Measurements from ENCODE around the gene ETFB.

ETFB gene

DNA sequence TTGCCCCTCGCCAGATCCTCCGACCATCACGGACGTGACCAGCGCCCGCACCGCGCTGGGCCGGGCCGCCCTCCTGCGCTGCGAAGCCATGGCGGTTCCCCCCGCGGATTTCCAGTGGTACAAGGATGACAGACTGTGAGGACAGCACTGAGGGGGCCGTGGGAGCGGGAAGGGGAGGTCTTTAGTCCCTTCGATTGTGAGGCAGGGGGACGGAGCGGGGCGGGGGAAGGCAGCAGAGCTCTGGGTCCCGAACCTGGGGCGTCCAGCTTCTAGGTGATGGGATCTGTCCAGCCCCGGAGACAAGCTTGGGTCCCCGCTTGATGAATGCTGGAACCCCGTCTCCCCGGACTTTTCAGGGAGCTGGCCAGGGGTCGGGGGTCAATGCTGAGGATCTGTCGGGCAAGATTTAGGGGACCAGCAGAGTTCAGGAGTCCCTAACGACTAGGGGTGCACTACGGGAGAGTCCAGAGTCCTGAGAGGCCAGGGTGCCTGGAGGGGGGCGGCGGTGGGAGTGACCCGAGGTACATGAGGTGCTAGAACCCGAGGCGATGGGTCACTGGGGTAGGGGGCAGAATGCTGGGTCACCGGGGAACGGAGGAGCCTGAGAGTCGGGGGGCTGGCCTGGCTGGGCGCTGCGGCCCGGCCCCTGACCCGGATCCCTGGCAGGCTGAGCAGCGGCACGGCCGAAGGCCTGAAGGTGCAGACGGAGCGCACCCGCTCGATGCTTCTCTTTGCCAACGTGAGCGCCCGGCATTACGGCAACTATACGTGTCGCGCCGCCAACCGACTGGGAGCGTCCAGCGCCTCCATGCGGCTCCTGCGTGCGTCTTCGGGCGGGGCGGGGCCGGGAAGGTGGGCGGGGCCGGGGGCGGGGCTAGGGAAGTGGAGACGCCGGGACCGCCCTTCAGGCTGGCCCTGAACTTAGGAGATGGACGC is 38.9 kb downstream of the ETFB start:
- no peak for DNase-seq (ENCODE audit: low read depth)

DNA sequence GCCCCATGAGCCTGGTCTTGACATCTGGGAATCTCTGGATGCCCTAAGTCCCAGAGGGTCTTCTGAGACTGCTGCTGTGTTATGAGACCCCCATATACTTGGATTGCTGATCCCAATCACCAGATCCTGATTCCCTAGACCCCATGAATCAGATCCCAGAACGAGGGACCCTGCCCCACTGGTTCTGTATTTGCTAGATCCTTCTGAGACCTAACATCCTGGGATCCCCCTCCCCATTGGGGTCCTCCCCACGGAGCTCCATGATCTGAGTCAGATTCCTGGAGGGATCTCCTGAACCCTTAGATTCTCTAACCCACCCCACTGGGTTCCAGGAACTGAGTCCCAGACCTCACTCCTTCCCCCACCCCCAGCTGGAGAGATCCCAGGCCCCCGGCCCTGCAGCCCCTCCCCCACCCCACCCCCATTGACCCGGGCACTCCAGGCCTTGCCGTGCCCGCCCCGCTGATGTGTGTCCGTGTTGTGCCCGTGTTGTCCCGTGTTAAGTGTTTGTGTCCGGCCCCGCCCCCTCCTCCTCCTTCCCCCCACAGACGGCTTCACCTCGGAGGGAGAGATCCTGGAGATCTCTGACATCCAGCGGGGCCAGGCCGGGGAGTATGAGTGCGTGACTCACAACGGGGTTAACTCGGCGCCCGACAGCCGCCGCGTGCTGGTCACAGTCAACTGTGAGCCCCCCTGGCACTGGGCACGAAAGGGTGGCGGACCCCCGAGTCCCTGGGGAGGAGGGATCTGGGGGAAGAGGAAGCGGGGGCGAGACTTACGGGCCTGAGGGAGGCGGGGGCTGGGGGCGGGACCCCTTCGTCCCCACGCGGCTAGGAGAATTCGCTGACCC is 39.7 kb downstream of the ETFB start:
- DNase-seq (ENCODE audit: low read depth): no peak

DNA sequence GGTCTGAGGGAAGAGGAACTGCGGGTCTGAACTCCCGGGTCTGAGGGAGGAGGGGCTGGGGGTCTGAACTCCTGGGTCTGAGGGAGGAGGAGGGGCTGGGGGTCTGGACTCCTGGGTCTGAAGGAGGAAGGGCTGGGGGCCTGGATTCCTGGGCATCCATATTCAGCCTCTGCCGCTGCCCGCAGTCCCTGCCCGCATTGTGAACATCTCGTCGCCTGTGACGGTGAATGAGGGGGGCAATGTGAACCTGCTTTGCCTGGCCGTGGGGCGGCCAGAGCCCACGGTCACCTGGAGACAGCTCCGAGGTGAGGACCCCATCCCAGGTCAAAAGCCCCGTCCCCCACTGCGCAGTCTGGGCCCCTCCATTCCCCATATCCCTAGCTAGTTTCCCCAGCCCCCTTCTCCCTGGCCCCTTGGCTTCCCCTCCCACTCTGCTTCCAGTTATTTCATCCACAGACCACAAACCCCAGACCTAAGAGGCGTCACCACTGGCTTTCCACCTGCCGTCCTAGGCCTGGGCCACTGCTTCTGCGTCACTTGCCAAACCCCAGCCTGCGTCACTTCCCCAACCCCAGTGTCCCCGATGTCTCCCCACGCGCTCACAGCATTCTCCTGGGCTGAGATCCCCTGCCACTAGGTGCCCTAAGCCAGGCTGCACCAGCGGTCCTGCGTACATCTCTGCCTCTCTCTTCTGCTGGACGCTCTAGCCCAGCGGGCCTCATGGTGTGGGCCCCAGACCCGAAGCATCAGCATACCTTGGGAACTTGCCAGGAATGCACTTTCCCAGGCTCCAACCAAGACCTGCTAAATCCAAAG is 40.8 kb downstream of the ETFB start:
- no peak for DNase-seq (ENCODE audit: low read depth)

DNA sequence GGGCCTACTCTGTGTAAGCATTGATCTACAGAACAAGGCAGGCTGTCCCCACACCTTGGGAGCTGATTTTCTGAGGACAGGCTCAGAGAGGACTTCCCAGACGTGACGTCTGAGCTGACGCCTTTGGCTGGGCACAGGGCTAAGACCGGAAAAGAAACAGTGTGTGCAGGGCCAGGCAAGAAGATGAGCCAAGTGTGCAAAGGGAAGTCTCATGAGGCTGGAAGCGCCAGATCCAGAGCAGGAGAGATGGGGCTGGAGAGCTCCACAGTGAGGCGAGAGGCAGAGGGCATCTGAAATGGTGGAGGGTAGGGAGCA is 42.1 kb downstream of the ETFB start:
- DNase-seq (ENCODE audit: low read depth): no peak

DNA sequence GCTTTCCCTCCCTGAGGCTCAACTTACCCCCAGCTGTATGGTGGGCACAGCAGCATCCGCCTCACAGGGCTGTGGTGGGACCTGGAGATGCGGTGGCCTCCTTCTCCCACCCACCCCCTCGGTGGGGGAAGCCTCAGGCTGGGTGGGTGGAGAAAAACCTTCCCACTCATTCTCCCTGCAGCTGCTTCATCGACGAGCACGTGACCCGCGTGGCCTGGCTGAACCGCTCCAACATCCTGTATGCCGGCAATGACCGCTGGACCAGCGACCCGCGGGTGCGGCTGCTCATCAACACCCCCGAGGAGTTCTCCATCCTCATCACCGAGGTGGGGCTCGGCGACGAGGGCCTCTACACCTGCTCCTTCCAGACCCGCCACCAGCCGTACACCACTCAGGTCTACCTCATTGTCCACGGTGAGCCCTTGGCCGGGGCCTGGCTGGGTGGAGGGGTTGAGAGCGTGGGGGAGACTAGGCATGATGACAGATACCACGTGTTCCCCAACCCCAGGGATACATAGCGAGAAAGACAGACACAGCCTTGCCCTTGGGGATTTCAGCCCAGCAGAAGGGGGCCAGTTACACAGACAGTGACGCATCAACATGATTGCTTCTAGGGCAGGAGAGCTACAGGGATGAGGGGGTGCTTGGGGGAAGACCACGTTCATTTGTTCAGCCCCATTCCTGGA is 42.6 kb downstream of the ETFB start:
- DNase-seq (ENCODE audit: low read depth): no peak

DNA sequence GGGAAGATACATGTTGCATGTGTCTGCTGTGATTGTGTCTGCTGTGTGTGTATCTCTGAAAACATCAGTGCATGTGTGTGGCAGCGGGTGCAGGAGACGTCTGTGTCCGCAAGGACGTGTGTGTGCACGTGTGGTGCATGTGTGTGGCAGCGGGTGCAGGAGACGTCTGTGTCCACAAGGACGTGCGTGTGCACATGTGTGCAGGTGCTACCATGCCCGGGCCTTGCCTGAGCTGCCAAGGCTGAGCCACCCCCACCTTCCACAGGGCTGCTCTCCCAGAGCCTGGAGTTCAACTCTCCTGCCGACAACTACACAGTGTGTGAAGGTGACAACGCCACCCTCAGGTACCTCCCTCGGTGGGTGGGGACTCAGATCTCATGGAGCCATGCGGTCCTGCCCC is 44.4 kb downstream of the ETFB start:
- DNase-seq (ENCODE audit: low read depth): no peak

DNA sequence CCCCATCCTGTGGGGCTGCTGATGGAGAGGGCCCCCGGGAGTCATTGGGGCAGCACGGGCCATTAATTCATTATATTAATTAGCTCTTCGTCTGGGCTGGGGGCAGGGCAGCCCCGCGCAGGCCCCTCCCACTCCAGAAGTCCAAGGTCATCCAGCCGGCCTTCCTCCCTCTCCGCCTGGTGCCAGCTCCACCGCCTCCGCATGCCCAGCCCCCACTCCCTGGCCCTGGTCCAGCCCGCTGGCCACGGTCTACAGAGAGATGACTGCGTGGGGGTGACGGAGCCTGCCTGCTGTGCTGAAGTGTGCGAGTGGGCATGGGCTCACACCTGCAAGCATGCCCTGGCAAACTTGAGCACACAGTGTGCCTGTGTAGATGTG is 45.9 kb downstream of the ETFB start:
- DNase-seq (ENCODE audit: low read depth): no peak

DNA sequence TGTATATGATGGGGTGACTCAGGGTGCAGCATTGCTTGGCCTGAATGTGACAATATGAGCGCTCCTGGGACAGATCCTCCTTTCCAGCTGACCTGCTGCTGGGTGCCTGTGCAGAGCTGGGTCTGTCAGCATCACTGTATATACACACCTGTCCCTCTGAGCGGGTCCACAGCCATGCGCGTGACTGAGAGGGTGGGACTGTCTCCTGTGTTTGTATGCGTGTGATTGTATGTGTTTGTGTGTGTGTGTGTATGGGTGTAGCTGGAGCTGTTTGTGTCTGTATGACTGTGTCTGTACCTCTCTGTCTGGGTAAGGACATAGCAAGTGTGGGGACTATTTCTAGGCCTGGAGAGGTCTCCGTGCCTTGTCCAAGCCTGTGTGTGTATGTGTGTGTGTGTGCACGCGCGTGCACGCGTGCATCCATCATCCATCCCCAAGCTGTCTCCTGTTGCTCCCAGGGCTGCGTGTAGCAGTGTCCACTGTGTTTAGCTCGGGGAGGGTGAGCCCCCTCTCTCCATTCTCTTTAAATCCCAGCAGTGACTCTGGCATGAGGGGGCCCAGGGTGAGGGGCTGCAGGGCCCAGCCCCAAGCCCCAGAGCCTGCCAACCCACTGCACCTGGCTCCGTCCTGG is 46.4 kb downstream of the ETFB start:
- DNase-seq (ENCODE audit: low read depth): no peak

DNA sequence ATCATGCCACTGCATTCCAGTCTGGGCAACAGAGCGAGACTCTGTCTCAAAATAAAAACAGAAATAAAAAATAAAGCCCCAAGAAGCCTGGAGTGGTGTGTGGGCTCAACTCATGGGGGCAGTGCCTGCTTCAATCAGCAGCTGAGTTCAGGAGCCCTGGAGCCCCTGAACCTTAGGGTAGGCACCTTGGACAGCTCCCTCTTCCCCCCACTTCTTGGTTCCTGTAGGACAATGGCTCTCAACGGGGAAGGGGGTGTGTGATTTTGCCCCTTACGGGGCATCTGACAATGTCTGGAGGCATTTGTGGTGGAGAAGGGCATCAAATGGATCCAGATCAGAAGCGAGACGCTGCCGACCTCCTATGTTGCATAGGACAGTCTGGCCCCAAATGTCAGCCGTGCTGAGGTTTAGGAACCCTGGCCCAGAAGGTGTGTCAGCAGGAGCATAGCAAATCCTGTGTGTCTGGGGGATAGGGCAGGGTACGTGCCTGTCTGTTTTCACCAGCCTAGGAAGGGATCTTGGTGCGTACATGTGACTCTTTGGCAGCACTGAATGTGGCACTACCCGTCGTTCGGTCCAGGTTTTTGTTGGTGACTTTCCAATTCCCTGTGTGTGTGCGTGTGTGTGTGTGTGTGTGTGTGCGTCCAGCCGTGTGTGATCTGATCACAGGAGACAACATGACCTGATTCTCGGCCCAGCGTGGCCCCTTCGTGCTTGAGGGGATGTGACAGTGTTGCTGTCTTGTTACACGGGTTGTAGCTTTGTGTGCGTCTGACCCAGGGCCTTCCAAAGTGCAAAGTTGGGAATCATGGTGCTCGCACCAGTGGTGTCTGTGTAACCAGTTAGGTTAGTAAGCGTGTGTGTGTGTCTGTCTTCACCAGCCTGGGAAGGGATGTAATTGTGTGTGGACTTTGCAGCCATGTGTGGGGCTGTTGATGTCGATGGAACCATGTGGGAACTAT is 47.2 kb downstream of the ETFB start:
- no peak for DNase-seq (ENCODE audit: low read depth)

DNA sequence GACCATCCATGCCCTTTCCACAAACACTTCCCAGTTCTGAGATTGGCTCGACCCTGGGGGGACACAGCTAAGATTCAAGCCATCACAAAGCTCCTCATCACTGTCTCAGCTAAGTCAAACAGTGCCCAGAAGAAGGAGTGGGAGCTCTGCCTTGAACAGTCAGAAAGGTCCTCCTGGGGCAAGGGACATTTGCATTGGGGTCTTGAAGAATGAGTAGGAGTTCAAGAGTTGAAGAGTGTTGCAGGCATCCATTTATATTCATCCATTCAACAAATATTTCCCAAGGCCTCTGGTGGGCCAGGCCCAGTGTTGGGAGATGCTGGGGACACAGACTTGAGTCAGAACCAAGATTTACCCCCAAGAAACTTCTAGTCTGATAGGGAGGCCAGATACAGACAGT is 48.2 kb downstream of the ETFB start:
- DNase-seq (ENCODE audit: low read depth): no peak

DNA sequence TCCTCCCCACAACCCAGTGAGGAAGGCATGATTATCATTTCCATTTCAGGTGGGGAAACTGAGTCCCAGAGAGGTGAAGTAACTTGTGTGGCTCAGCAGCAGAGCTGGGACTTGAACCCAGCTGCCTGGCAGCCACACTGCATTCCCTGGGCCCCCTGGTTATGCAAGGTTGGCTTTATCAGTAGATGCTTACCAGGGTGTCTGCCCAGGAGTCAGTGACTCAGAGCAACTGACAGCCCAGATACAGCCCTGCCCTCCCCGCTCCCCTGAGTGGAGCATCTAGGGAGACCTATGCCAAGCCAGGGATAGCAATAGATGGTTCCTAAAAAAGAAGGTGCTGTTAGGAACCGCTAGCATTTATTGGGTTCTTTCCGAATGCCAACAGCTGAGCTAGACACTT is 48.8 kb downstream of the ETFB start:
- no peak for DNase-seq (ENCODE audit: low read depth)

DNA sequence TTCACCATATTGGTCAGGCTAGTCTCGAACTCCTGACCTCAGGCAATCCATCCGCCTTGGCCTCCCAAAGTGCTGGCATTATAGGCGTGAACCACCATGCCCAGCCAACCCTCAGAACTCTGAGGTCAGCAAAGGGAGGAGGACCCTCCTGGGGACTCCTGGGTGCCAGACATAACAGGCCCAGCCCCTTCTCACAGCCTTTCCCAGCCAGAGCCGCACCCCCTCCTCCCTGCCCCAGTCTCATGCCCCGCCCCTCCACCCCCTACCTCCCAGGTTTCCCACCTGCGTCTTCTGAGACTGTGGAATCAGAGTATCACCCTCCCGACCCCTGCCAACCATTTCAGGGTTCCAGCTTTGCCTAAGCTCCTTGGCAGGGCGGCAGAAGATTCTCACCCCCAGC is 49.5 kb downstream of the ETFB start:
- no peak for DNase-seq (ENCODE audit: low read depth)

DNA sequence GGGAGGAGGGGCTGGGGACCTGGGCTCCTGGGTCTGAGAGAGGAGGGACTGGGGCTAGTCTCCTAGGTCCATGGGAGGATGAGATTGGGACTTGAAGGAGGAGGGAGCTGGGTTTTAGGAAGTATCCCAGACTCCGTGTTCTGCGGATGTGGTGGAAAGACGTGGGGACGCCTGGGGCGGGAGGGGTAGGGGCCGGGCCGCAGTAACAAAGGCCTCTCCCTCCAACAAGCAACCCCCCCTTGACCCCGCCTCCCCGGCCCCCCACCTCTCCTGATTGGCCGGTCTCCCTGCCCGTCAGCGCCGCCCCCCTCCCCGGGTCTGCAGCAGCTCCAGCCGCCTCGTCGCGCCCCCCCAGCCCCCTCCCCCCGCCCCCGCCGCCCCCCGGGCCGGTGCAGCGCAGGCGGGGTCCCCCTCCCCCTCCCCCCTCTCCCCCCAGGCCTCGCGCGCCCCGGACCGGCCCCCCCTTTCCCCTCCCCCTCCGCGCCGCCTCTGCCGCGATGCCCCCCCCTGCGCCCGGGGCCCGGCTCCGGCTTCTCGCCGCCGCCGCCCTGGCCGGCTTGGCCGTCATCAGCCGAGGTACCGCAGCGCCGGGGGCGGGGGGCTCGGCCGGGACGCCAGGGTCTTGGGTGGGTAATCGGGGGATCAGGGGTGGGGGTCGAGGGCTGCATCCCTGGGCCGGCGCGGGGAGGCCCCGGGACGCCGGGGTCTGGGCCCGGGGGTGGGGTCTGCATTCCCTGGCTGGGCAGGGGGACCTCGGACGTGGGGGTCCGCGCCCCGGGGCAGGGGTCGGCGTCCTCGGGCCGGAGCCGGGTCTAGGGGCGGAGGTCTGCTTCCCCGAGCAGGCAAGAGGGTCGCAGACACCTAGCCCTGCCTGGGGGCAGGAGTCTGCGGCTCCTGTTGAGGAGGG is 54.6 kb downstream of the ETFB start, which contains the start of gene IGLON5:
TSS of gene IGLON5 (plus strand) at position 294 of the 907 bp plus-strand sequence. CDS start at position 498, 204 bp downstream.
- DNase-seq (ENCODE audit: low read depth): no peak

DNA sequence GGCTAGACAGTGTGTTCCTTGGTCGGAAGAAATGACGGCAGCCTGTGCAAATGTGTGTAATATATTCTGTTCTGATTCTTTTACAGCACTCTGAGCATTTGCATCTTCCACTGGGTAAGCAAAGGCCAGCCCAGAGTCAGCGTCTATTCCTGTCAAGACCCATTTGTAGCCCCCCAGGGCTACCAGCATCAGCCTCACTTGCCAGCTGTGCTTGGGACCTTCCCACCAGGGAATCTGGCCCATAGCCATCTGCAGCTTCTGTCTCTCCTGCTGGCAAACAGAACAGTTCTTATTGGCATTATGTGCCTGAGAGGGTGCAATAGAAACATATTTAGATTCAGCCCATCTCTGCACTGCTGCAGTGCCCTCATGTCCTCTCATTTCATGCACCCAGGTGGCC is 60.7 kb downstream of the ETFB start:
- DNase-seq (ENCODE audit: low read depth): no peak

DNA sequence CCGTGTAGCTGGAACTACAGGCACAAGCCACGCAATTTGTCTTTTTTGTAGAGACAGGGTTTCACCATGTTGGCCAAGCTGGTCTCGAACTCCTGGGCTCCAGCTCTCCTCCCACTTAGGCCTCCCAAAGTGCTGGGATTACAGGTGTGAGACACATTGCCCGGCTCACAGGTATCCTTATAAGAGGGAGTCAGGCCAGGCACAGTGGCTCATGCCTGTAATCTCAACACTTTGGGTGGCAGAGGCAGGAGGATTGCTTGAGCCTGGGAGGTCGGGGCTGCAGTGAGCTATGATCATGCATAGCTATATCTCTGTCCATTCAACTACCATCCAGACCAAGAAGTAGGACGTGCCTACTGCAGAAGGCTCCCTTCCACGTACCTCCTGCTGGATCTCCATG is 64.9 kb downstream of the ETFB start:
- no peak for DNase-seq (ENCODE audit: low read depth)

DNA sequence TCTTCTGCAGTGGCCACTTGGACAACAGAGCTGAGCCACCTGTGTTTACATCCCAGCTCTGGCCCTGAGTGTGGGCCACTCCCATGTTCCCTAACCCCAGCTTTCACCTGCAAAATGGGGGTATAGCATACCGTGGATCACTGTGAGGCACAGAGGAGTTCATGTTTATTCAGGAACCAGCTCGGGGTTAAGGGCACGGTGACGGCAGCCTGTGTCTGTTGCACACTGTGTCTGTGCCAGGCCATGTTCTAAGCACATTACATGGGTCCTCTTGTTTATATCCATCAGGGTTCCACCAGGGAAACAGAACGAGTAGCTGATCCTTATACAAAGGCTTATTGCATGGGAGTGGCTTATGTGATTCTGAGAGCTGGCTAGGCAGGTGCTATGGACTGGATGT is 68.8 kb downstream of the ETFB start:
- DNase-seq (ENCODE audit: low read depth): no peak

DNA sequence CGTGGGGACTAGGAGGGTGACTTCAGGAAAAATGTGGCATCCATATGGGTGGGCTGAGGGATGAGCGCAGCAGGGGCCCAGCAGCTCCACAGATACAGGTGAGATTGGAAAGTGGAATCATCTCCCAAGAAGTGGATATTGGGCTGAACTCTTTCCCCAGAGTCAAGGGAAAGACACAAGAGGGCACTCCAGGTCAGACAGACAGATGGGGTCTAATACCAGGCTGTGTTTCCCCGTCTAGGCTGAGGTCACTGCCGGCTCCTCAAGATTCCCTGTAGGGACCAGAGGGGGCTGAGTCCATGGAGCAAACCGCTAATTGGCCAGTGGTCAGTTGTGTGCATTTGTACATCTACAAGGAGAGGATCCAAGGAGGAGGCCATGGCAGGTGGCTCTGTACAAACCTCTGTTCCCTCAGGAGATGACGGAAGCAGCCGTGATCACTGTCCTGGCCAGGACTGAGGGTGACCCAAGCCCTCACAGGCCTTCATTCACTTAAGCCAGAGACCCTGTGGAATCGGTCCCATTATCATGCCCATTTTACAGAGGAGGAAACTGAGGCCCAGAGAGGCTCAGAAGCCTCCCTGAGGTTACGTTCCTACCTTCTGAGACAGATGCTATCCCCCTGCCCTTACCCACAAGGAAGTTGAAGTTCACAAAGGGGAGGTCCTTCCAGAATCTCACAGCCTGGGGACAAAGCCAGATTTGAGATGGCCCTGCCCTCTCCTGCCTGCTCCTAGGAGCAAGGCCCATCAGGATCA is 69.7 kb downstream of the ETFB start:
- no peak for DNase-seq (ENCODE audit: low read depth)

DNA sequence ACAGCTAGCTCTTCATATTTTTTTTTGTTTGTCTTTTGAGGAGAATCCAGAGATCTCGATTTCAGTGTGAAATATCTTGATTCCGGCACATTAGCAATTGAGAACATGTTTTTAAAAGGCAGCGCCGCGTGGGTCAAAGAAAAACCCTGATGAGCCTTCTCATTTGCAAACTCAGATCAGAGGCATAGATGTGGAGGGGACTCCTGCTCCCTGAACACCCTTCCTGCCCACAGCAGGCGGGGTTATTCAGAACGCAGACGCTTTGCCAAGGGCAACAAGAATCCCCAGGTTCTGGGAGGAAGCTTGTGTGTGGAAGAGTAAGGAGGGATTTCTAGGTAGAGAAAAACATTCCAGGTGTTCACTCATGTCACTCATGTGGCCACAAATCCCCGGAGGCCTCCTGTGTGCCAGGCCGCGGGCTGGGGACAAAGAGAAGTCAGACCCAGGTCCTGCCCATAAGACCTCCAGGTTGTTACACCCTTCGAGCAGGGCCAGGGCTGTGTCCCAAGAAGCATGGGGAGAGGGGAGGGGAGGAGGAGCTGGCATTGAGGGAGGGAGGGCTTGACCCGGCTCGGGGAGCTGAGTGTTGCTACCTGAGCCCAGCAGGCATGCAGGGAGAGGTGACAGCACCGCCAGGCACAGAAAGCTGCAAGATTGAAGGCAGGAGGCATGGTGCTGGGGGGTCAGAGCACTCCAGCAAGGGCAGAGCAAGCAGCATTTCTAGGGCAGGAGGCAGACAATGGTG is 70.6 kb downstream of the ETFB start:
- no peak for DNase-seq (ENCODE audit: low read depth)

Data from stimulated activated CD8-positive, alpha-beta memory T cell treated with anti-CD3 and anti-CD28 coated beads, Interleukin-12 subunit alpha, Interleukin-12 subunit beta, amount 100 ng/mL, for 4 hours (primary cell).